Spleen (tissue), 11 donors: Measurements from ENCODE around the gene RTBDN. TPM values are rescaled to one million over a fixed set of nuclear protein-coding genes. Genes with fewer than 3 reads are reported as not detected.

Experiments
- DNase-seq: peaks from one replicate; pipeline ENCODE4 v3.0.0-alpha.2; 2020
- H3K27ac ChIP-seq, 8 donors: fragments of 200-600 bp; sonication (generic) in 7 of 8; 1 replicate in 4 of 8; 2 replicates in 4 of 8; pipeline versions ENCODE4 v1.5.0 to v1.8.0; 2016 to 2021; ENCODE audit warnings: inconsistent platforms in 4 of 8, mild to moderate bottlenecking in 4 of 8, moderate library complexity in 1 of 8
- H3K27me3 ChIP-seq, 7 donors: fragments of 200-600 bp; sonication (generic) in 6 of 7; replicated peaks in 1 of 7; 1 replicate in 4 of 7; 2 replicates in 3 of 7; pipeline versions ENCODE4 v1.5.0 to v1.8.0; 2016 to 2021; ENCODE audit warnings: inconsistent platforms in 3 of 7, mild to moderate bottlenecking in 1 of 7
- H3K36me3 ChIP-seq, 6 donors: fragments of 200-600 bp; sonication (generic) in 5 of 6; 1 replicate in 4 of 6; 2 replicates in 2 of 6; pipeline versions ENCODE4 v1.5.0 to v1.8.0; 2016 to 2021; ENCODE audit warnings: inconsistent platforms in 2 of 6
- H3K4me1 ChIP-seq, 6 donors: fragments of 200-600 bp; sonication (generic) in 5 of 6; 1 replicate in 3 of 6; 2 replicates in 3 of 6; pipeline versions ENCODE4 v1.5.0 to v1.8.0; 2016 to 2021; ENCODE audit warnings: inconsistent platforms in 3 of 6
- H3K4me3 ChIP-seq, 8 donors: fragments of 200-600 bp; sonication (generic) in 7 of 8; 1 replicate in 4 of 8; 2 replicates in 4 of 8; pipeline versions ENCODE4 v1.5.0 to v1.8.0; 2016 to 2021; ENCODE audit warnings: inconsistent platforms in 4 of 8, mild to moderate bottlenecking in 4 of 8, moderate library complexity in 2 of 8
- H3K9me3 ChIP-seq, 8 donors: fragments of 200-600 bp; sonication (generic) in 7 of 8; 1 replicate in 4 of 8; 2 replicates in 4 of 8; pipeline versions ENCODE4 v1.5.0 to v1.8.0; 2016 to 2021; ENCODE audit warnings: inconsistent platforms in 4 of 8
- POLR2A ChIP-seq, 3 donors: fragments of 450-650 bp; IDR thresholded peaks; one replicate each; pipeline ENCODE4 v1.5.1; 2017; ENCODE audit warnings: antibody characterized with exemption in 3 of 3, mild to moderate bottlenecking in 1 of 3
- POLR2AphosphoS5 ChIP-seq, 3 donors: sonication (generic); formaldehyde crosslinking; IDR thresholded peaks; one replicate each; pipeline ENCODE4 v1.5.1; 2017; ENCODE audit warnings: antibody characterized with exemption in 3 of 3
- WGBS, 5 donors: extraction: QIAGEN DNeasy Blood & Tissue Kit in 3 of 5; methylation state at CpG; one replicate each; pipeline versions ENCODE4 v1.1.5 to v1.1.7; 2013 to 2018; 5-methylcytosine and 5-hydroxymethylcytosine counted together
- intact Hi-C: fragments of 100-400 bp; cut with DNase I; formaldehyde crosslinking; loops from one replicate; pipeline ENCODE4 v1.15.0; 2023; ENCODE audit warnings: low total_unique reads
- polyA plus RNA-seq, 3 donors: library from polyadenylated mRNA; stranded (reverse); fragments of 200-250 nt; gene quantifications; one replicate each; pipeline ENCODE4 v1.2.1, GENCODE V29; 2013
- total RNA-seq, 7 donors: library from RNA; depleted of rRNA in 3 of 7; stranded (reverse); fragments of >200 nt in 3 of 7; fragmentation: NEBNext Ultra II Directional in 4 of 7; extraction: Animal tissue kit (Norgen Biotek cat#: 25700) in 4 of 7; gene quantifications; one replicate each; pipeline versions ENCODE4 v1.1.0 to v1.2.1, GENCODE V29; 2016 to 2021
- TF ChIP-seq, protein P1 (sequence below), 11 experiments: fragments of 200-600 bp in 7 of 11; fragments of 450-650 bp in 4 of 11; sonication (generic) in 4 of 11; IDR thresholded peaks in 8 of 11; conservative IDR thresholded peaks in 3 of 11; 1 replicate in 7 of 11; 2 replicates in 4 of 11; pipeline versions ENCODE4 v1.4.0 to v1.8.0; 2016 to 2021; ENCODE audit warnings: antibody characterized with exemption in 11 of 11, inconsistent platforms in 4 of 11, mild to moderate bottlenecking in 1 of 11
- donor health status: healthy with polysubstance abuse.
- donor health status: DM: no; HTN: no; CAD: no; lungs with moderate emphysema.
- donor health status: DM: no; HTN: no; CAD: no.
- donor health status: Bipolar disorder and iron deficiency.
- donor health status: healthy.
- donor health status: DM: no; HTN: no; CAD: no.
- donor health status: DM: yes; HTN: yes; CAD: no.

Gene RTBDN
- total and polyA plus RNA-seq, 10 donors = not detected

DNA sequence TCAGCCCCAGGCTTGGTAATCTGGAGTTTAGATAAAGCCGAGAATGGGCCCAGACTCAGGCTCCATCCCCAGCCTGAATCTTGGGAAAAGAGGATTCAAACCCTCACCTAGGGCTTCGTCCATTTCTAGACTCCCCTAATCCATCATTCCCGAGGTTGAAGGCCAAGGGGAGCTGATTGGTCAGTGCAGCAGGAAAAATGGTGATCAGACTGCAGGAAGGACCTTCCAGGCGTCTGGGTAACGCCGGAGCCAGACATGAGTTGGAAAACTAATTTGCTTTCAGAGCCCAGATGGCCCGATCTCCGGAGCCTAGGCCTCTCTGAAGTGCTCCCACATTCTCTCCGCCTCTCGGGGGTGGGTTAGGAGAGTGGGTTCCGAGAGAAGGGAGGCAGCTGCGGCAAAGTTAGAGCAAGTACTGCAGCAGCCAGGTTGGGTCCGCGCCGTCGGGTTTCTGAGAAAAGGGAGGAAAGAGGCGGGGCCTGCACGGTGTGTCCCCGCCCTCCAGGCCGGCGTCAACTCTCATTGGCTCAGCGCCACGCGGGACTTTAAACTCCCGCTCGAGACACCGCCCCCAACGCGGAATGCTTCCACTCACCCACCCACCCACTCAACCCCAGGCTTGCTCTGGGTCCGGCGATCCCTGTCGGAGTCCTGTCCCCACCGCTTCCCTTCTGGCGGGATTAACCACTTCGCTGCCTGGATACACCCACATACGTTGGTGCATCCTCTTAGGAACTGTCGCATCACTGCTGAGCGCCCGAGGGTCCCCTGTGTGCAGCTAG, 788 bp upstream of the RTBDN start:
- peaks cover 6 to 100% (median 97%) of the 10 kb centered on the region in 7 donors for H3K27me3 ChIP-seq
- peaks cover 7 to 58% (median 35%) of the 10 kb centered on the region in 6 donors for H3K4me1 ChIP-seq
- WGBS, 5 donors = 10 to 19% (median 11%) methylated on average over 28 to 39 of the region's 39 CpGs
- intact Hi-C loops = no loop called here
- H3K27ac ChIP-seq = no peak overlapping the region
- no peak for DNase-seq
- H3K9me3 ChIP-seq = peaks cover 0 to 6% (median 0%) of the 10 kb centered on the region in 8 donors
- TF ChIP-seq POLR2AphosphoS5 (IDR thresholded peaks at IDR 0.05) = no peak
- TF ChIP-seq, protein P1, sequence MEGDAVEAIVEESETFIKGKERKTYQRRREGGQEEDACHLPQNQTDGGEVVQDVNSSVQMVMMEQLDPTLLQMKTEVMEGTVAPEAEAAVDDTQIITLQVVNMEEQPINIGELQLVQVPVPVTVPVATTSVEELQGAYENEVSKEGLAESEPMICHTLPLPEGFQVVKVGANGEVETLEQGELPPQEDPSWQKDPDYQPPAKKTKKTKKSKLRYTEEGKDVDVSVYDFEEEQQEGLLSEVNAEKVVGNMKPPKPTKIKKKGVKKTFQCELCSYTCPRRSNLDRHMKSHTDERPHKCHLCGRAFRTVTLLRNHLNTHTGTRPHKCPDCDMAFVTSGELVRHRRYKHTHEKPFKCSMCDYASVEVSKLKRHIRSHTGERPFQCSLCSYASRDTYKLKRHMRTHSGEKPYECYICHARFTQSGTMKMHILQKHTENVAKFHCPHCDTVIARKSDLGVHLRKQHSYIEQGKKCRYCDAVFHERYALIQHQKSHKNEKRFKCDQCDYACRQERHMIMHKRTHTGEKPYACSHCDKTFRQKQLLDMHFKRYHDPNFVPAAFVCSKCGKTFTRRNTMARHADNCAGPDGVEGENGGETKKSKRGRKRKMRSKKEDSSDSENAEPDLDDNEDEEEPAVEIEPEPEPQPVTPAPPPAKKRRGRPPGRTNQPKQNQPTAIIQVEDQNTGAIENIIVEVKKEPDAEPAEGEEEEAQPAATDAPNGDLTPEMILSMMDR (IDR thresholded peaks at IDR 0.05 in 8 of 11, conservative IDR thresholded peaks at IDR 0.05 in 3 of 11) = no peak
- TF ChIP-seq POLR2A (IDR thresholded peaks at IDR 0.05) = no peak
- no peak overlapping the region for H3K4me3 ChIP-seq
- H3K36me3 ChIP-seq = no peaks in the 10 kb centered on the region

DNA sequence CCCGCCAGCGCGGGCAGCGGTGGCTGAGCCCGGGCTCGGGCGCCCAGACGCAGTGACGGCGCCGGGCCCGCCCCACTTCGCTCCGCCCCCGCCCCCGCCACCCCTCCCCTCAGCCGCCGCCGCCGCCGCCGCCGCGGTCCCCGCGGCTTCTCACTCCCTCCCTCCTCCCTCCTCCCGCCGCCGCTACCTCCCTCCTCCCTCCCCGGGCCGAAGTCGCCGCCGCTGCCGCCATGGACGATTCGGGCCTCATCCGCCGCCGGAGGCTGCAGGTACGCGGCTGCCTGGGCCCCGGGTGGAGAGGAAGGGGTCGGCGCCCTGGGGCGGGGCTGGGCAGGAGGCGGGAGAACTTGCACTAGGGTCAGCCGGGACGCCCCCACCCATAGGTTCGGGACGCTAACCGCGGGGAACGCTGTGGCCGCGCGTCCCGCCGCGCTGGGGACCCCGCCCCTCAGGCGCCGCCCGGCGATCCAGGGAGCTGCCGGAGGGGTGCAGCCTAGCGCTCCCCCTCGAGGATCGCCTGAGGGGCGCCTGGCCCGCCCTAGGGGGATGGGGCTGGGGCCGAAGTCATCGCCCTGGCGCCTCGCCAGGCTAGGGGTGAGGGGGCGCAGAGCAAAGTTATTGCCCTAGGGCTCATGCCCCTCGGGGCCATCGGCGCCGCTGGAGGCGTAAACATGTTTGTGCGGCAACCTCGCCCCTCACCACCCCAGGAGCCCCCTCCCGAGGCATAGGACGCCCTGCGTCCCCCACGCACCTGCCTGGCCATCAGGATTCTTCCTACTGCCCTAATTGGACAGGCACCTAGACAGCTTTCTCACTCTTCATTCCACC, 427 bp downstream of the RTBDN start:
- Histone ChIP-seq H3K4me1 (peaks cover 7 to 53% (median 33%) of the 10 kb centered on the region in 6 donors), H3K27ac (no peak overlapping the region), H3K36me3 (no peaks in the 10 kb centered on the region), H3K4me3 (peak overlapping the region in 7 of 8 donors; percentile 23 to 69 (median 41)), H3K27me3 (peaks cover 3 to 100% (median 96%) of the 10 kb centered on the region in 7 donors), H3K9me3 (peaks cover 0 to 6% (median 0%) of the 10 kb centered on the region in 8 donors)
- WGBS, 5 donors = 2 to 4% (median 3%) methylated on average over 24 to 85 of the region's 87 CpGs
- intact Hi-C loops = no loop called here
- TF ChIP-seq POLR2AphosphoS5 (IDR thresholded peaks at IDR 0.05) (no peak), POLR2A (IDR thresholded peaks at IDR 0.05) (no peak)
- TF ChIP-seq, protein P1 (IDR thresholded peaks at IDR 0.05 in 8 of 11, conservative IDR thresholded peaks at IDR 0.05 in 3 of 11) = no peak
- DNase-seq = no peak

DNA sequence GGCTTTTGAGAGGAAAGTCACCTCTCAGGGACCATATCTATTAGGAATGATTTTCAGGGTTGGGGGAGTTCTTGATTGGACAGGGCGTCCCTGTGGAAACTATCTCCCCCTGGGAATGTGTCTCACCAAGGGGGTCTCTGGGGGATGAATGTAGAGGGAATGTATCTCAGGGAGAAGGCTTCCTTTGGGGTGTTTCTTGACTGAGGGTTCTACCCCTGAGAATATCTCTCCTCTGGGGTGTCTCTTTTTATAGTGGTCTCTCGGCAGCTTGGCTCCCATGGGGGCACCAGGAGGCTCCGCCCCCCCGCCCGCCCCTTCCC, 1.0 kb downstream of the RTBDN start:
- intact Hi-C loops = no loop called here
- no peak overlapping the region for H3K27ac ChIP-seq
- WGBS, 5 donors = 0 to 9% (median 2%) methylated on average over 2 to 5 of the region's 5 CpGs

More for the DNA sequence above, 1.0 kb downstream of the RTBDN start:
- no peaks in the 10 kb centered on the region for H3K36me3 ChIP-seq
- no peak for DNase-seq
- peaks cover 3 to 100% (median 96%) of the 10 kb centered on the region in 7 donors for H3K27me3 ChIP-seq
- H3K9me3 ChIP-seq = peaks cover 0 to 6% (median 0%) of the 10 kb centered on the region in 8 donors
- peak overlapping the region in 5 of 8 donors; percentile 38 to 69 (median 44) for H3K4me3 ChIP-seq
- TF ChIP-seq POLR2AphosphoS5 (IDR thresholded peaks at IDR 0.05) (no peak), POLR2A (IDR thresholded peaks at IDR 0.05) (no peak)
- TF ChIP-seq, protein P1 (IDR thresholded peaks at IDR 0.05 in 8 of 11, conservative IDR thresholded peaks at IDR 0.05 in 3 of 11) = no peak
- peaks cover 7 to 51% (median 28%) of the 10 kb centered on the region in 6 donors for H3K4me1 ChIP-seq
